ENCODE measurements around the gene ETDB. TPM values are rescaled to one million over a fixed set of nuclear protein-coding genes. Genes with fewer than 3 reads are reported as not detected.
"Not testable (repeated sequence)": the region's sequence is repeated elsewhere in the genome, so short reads cannot be mapped to it uniquely, and the experiment has no call there.

The ETDB gene
- total RNA-seq (2014; rRNA removed; shearing (Covaris generic)), result not detected in 2 replicates

- DNase-seq (ENCODE audit: low spot score), result not testable (repeated sequence)
Observed at GRCh38 chrX:135120056-135120576, at the start of gene ETDB. Gene ETDB (minus strand): TSS chrX:135120526. CDS start chrX:135119261, 1,265 bp downstream.

- not testable (repeated sequence) for DNase-seq (ENCODE audit: low spot score)
Observed at GRCh38 chrX:135169534-135169933, 49.2 kb upstream of the ETDB start.

- DNase-seq (ENCODE audit: low spot score), result no peak
Observed at GRCh38 chrX:135168486-135168885, 48.2 kb upstream of the ETDB start.

- DNase-seq (ENCODE audit: low spot score), result not testable (repeated sequence)
Observed at GRCh38 chrX:135154688-135155087, 34.4 kb upstream of the ETDB start.

GRCh38 chrX:135126145-135126544, 5.8 kb upstream of the ETDB start:
- DNase-seq (ENCODE audit: low spot score), result not testable (repeated sequence)

GRCh38 chrX:135116064-135116463, 4.3 kb downstream of the ETDB start:
- not testable (repeated sequence) for DNase-seq (ENCODE audit: low spot score)

GRCh38 chrX:135114392-135114791, 5.9 kb downstream of the ETDB start:
- no peak for DNase-seq (ENCODE audit: low spot score)

GRCh38 chrX:135112743-135113142, 7.6 kb downstream of the ETDB start:
- no peak for DNase-seq (ENCODE audit: low spot score)

- DNase-seq (ENCODE audit: low spot score), result peak; percentile 63
Observed at GRCh38 chrX:135112096-135112729, 8.1 kb downstream of the ETDB start.

- DNase-seq (ENCODE audit: low spot score), result no peak
Observed at GRCh38 chrX:135109554-135109953, 10.8 kb downstream of the ETDB start.

GRCh38 chrX:135099493-135099783, 20.9 kb downstream of the ETDB start:
- DNase-seq (ENCODE audit: low spot score), result no peak

- not testable (repeated sequence) for DNase-seq (ENCODE audit: low spot score)
Observed at GRCh38 chrX:135097196-135097744, 23.1 kb downstream of the ETDB start.

- DNase-seq (ENCODE audit: low spot score), result no peak
Observed at GRCh38 chrX:135095715-135096114, 24.6 kb downstream of the ETDB start.

- DNase-seq (ENCODE audit: low spot score), result no peak
Observed at GRCh38 chrX:135094726-135095125, 25.6 kb downstream of the ETDB start.

- DNase-seq (ENCODE audit: low spot score), result no peak
Observed at GRCh38 chrX:135089126-135089525, 31.2 kb downstream of the ETDB start.

- no peak for DNase-seq (ENCODE audit: low spot score)
Observed at GRCh38 chrX:135087867-135088266, 32.5 kb downstream of the ETDB start.

GRCh38 chrX:135086197-135086854, 34.0 kb downstream of the ETDB start:
- DNase-seq (ENCODE audit: low spot score), result peak; percentile 65

GRCh38 chrX:135081693-135082404, 38.5 kb downstream of the ETDB start:
- no peak for DNase-seq (ENCODE audit: low spot score)

Measured in HT-29 (cell line).